GM12865 (cell line): ENCODE measurements around the gene PAK3.

Experiments used
- DNase-seq: peaks from one replicate; pipeline ENCODE4 v3.0.0; 2010; ENCODE audit warnings: low read depth
- H3K4me3 ChIP-seq: 2 replicates; pipeline ENCODE4 v1.5.1; 2011; ENCODE audit warnings: mild to moderate bottlenecking, low read depth, low read length, control low read depth
- CTCF ChIP-seq: IDR thresholded peaks from 2 replicates; pipeline ENCODE4 v1.5.1; 2011; ENCODE audit warnings: low read length, control low read depth, low read depth, inconsistent platforms; ENCODE audit not compliant: insufficient read depth; ENCODE audit errors: missing control alignments

PAK3 gene

GRCh38 chrX:111265486-111265885, 169.5 kb downstream of the PAK3 start:
- no peak for DNase-seq
- H3K4me3 ChIP-seq: no peak overlapping the region
- TF ChIP-seq CTCF: no peak

DNA sequence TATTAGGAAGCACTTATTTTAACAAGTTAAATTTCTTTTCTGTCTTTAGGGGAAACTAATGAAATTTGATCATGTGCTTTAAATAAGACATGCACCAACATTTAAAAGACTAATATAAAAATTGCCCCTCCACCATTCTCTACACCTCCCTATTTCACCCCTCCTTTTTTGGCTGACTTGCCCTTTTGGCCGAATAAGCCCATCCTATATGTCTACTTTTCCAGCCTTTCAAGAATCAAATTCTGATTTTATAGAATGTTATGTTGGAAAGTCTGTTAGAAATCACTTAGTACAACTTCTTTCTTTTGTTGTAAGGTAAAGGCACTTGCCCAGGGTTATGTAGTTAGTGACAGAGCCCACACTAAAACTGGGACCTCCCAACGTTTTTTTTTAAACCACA, 172.5 kb downstream of the PAK3 start:
- no peak for TF ChIP-seq CTCF
- no peak overlapping the region for H3K4me3 ChIP-seq
- DNase-seq: no peak

DNA sequence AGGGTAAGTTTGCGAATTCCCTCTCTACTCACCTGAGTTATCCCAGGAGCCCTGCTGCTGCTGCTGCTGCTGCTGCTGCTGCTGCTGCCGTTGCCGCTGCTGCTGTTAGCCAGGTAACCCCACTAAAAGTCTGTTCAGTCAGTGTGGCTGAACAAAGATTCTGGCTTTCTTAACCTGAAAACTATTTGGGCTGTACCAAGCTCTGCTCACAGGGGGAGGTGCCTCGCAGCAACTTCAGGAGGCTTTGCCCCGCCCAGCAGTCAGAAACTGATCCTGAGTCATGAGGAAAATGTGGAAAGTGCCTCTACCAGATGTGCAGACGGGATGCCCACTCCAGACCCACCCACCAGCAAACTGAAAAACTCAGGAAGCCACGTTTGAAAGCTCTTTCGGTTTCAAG, 174.3 kb downstream of the PAK3 start, which contains the start of gene CAPN6:
Gene CAPN6, minus strand, starts transcription at position 145 of the 400 bp plus-strand sequence. CDS start 6,547 bp downstream, outside the sequence.
- no peak for DNase-seq
- TF ChIP-seq CTCF: no peak
- no peak within 1 kb of the TSS for H3K4me3 ChIP-seq
